T-helper 1 cell treated with Interleukin-12 subunit alpha and Interleukin-12 subunit beta and Interleukin-4 antibody, amounts not matched to agents 30 ng/mL and 1 ng/mL, for 36 hours (primary cell): ENCODE results near the gene BAZ2B. TPM values are rescaled to one million over a fixed set of nuclear protein-coding genes. Genes with fewer than 3 reads are reported as not detected.
"Not testable (repeated sequence)": the region's sequence is repeated elsewhere in the genome, so short reads cannot be mapped to it uniquely, and the experiment has no call there.

Source experiments
- intact Hi-C: fragments of 100-400 bp; cut with micrococcal nuclease; formaldehyde crosslinking; loops from one replicate; pipeline ENCODE4 v1.15.1; 2024
- total RNA-seq: library from RNA; stranded (reverse); gene quantifications from 2 replicates; pipeline ENCODE4 v1.2.3, GENCODE V29; 2022

Gene BAZ2B, protein sequence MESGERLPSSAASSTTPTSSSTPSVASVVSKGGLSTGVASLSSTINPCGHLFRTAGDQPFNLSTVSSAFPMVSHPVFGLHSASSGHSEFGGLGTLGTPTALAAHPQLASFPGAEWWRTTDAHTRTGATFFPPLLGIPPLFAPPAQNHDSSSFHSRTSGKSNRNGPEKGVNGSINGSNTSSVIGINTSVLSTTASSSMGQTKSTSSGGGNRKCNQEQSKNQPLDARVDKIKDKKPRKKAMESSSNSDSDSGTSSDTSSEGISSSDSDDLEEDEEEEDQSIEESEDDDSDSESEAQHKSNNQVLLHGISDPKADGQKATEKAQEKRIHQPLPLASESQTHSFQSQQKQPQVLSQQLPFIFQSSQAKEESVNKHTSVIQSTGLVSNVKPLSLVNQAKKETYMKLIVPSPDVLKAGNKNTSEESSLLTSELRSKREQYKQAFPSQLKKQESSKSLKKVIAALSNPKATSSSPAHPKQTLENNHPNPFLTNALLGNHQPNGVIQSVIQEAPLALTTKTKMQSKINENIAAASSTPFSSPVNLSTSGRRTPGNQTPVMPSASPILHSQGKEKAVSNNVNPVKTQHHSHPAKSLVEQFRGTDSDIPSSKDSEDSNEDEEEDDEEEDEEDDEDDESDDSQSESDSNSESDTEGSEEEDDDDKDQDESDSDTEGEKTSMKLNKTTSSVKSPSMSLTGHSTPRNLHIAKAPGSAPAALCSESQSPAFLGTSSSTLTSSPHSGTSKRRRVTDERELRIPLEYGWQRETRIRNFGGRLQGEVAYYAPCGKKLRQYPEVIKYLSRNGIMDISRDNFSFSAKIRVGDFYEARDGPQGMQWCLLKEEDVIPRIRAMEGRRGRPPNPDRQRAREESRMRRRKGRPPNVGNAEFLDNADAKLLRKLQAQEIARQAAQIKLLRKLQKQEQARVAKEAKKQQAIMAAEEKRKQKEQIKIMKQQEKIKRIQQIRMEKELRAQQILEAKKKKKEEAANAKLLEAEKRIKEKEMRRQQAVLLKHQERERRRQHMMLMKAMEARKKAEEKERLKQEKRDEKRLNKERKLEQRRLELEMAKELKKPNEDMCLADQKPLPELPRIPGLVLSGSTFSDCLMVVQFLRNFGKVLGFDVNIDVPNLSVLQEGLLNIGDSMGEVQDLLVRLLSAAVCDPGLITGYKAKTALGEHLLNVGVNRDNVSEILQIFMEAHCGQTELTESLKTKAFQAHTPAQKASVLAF (N-terminal part only)
- 7.5 and 8.7 TPM in 2 replicates for total RNA-seq

DNA sequence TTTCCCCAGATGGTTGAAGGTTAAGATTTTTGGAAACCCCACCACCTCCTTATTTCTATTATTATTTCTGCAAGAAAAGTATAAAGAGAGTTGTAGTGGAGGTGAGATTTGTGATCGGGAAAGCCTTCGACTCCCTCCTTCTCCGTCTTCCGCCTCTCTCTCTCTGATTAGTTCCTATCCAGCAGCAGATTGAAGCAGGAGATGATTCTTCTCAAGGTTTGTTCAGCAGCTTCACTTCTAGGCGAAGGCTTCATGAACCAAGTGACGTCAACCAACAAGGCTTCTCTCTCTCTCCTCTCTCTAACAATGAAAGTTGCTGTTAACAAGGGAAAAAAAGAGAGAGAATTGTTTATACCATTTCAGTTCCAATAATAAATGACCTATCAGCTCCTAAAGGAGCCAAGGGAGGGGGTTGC, at the start of gene BAZ2B:
TSS of gene BAZ2B (minus strand) at position 263 of the 416 bp plus-strand sequence. CDS start 137,829 bp downstream, outside the sequence.
- intact Hi-C loops, result loop anchor here (1.0 kb wide), 1 partner anchor 96 kb away; the partner anchor contains the start of gene MARCHF7

DNA sequence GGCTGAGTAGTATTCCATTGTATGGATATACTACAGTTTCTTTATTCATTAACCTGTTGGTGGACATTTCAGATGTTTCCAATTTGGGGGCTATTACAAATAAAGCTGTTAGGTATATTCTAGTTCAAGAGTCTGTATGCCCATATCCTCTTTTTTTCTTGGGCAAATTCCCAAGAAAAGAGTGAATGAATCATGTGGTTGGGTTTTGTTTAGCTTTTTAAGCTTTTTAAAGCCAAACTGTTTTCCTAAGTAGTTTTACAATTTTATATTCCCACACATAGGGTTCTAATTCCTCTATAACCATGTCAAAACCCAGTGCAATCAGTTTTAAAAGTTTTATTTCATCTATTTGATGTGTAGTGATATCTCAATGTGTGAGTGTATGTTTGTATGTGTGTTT, 44.9 kb upstream of the BAZ2B start:
- intact Hi-C loops, result no loop called here

DNA sequence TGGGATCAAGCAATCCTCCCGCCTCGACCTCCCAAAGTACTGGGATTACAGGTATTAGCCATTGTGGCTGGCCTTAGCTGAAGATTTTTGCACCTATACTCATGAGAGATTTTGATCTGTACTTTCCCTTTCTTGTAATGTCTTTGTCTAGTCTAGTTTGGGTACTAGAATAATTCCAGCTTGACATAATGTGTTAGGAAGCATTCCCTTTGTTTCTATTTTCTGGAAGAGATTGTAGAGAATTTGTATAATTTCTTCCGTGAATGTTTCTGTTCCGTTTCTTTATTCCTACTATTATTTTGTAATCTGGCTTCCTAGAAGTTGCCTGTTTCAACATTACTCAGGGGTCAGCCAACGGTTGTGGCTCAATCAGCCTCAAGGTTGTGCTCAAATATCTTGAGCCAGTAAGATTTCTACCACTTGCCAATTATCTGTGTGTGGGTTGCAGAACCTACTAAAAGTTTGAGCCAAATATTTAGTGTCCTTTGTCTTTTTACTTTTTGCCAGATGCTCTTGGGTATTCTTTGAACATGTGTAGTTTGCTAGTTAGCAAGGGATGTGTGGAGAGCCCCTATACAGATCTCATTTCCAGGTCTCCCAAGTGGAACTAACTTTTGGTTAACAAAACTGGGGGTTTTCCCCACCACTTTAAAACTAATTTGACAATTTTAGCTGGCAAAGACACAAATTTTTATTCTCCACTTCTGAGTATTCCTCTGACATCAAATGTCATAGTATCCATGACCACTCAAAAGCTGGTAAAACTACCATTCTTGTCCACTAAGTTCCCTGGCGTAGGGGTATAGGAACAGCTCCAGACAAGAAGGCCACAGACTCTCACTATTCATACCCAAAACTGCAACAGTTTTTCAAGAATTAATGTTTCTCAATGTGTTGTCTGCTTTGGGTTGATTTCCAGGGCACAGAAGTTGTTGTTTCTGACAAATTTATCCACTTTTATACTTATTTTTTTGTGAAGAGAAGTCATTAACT, 42.8 kb upstream of the BAZ2B start:
- intact Hi-C loops, result no loop called here

DNA sequence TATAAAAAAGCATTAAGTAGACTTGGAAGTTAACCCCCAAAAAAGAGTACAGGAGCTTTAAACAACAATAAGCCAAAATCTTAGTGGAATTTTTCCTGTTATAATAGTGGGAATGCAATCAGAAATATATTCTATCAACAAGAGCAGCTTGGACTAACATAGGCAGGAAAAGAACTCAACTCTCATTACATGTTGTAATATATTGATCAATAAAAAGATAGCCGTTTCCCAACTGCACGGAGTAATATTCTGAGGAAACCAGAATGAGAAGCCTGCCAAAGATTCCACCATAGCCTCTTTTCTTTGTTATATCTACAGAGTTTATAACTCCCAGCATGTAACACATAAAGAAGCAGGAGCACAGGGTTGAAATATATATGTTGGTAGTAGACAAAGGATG, 37.6 kb upstream of the BAZ2B start:
- intact Hi-C loops, result no loop called here

DNA sequence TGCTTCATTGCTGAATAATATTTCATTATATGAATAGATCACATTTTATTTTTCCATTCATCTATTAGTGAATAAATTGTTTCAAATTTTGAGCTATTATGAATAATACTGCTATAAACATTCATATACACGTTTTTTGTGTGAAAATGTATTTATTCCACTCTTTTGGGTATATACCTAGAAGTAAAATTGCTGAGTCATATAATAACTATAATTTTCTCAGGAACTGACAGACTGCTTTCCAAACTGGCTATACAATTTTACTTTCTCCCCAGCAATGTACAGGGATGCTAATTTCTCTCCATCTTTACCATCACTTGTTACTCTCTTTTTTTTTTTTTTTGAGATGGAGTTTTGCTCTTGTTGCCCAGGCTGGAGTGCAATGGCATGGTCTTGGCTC, 35.5 kb upstream of the BAZ2B start:
- intact Hi-C loops, result no loop called here

DNA sequence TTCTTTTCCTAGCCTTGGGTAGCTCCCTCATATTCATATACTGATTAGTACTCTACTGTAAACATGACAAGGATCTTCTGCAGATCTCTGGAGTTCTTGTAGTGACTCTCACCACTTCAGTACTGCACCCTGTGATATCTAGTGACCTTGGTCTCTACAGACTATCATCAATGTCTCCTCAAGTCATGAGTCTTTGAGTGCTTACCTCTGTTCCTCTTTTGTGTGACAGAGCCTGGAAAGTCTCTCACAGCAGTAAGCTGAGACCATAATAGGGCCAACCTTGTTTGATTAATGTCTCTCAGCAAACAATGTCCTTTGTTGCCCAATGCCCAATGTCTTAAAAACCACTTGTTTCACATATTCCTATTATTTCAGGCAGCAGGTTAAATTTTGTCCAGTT, 34.2 kb upstream of the BAZ2B start:
- intact Hi-C loops, result no loop called here

DNA sequence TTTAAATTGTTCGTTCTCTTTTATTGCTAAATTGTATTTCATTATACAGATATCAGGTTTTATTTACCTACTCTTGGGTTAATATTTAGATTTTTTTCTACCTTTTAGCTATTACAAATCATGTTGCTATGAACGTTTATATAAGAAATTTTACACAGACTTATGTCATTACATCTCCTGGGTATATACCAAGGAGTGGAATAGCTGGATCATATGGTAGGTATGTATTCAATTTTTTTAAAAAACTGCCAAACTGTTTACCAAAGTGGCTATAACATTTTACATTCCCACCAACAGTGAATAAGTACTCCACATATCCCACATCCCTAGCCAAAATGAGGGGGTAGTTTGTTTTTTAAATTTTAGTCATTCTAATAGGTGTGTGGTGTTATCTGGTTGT, 32.3 kb upstream of the BAZ2B start:
- intact Hi-C loops, result no loop called here

DNA sequence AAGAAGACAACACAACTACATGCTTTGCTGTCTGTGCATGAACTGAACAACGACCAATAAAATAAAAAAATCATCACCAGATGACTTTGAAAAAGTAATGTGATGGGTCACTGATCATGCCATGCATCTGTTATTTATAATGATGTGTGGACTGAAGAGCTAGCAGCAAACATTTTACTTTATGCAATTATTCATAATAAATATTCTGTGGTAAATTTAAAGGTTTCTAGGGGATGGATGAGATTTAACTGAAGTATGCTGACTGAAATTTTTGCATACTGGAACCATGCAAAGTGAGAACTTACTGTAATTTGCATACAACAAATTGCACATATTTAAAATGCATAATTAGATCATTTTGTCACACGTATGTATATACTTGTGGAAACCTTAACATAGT, 31.3 kb upstream of the BAZ2B start:
- intact Hi-C loops, result no loop called here

DNA sequence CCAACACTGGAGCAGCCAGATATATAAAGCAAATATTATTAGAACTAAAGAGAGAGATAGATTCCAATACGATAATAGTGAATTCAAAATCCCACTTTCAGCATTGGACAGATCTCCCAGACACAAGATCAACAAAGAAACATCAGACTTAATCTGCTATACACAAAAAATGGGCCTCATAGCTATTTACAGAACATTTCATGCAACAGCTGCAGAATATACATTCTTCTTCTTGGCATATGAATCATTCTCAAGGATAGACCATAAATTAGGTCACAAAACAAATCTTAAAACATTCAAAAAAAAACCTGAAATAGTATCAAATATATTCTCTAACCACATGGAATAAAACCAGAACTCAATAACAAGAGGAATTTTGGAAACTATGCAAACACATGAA, 23.8 kb upstream of the BAZ2B start:
- intact Hi-C loops, result no loop called here

DNA sequence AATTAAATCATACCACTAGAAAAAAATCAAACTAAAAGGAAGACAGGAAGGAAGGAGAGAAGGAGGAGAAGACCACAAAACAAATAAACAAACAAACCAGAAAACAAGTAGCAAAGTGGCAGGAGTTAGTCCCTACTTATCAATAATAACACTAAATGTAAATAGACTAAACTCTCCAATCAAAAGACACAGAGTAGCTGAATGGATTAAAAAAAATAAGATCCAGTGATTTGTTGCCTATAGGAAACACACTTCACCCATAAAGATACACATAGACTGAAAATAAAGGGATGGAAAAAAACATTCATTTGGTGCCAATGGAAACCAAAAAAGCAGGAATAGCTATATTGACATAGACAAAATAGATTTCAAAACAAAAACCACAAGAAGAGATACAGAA, 23.4 kb upstream of the BAZ2B start:
- intact Hi-C loops, result no loop called here

DNA sequence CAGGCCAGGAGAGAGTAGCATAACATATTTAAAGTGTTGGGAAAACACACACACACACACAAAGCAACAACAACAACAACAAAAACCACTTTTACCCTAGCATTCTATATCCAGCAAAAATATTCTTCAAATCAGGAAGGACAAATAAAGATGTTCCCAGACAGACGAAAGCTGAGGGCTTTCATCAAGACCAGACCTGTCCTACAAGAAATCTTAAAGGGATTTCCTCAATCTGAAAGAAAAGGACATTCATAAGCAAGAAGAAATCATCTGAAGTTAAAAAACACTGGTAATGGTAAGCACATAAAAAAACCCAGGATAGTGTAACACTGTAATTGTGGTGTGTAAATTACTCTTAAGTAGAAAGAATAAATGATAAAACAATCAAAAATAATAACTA, 22.7 kb upstream of the BAZ2B start:
- intact Hi-C loops, result no loop called here

DNA sequence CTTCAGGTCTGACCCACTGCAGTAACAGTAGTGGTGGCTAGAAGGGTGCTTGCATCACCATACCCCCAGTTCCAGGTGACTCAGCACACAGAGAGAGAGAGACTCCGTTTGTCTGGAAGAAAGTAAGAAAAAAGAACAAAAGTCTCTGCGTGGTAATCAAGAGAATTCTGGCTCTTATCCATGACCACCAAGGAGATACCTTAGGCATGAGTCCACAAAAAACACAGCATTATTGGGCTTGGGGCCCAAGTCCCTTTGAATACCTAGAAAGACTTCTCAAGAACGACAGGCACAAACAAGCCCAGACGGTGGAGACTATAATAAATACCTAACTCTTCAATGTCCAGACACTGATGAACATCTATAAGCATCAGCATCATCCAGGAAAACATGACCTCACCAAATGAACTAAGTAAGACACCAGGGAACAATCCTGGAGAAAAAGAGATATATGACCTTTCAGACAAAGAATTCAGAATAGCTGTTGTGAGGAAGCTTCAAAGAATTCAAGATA, 21.7 kb upstream of the BAZ2B start:
- intact Hi-C loops, result no loop called here

DNA sequence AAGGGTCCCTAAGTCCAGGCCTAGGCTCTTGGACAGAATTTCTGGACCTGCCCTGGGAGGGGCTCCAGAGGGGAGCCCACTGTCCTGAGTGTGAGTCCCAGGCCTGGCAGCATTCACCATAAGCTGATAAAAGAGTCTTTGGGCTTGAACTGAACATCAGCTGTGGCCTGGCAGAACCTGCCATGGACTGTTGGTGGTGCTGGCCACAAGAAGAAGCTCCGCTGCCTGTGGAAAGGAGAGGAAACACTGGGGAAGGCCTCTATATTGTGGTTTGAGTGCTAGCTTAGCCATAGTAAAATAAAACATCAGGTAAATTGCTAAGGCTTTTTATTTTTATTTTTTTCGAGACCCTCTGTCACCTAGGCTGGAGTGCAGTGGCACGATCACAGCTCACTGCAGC, 20.9 kb upstream of the BAZ2B start:
- intact Hi-C loops, result no loop called here

DNA sequence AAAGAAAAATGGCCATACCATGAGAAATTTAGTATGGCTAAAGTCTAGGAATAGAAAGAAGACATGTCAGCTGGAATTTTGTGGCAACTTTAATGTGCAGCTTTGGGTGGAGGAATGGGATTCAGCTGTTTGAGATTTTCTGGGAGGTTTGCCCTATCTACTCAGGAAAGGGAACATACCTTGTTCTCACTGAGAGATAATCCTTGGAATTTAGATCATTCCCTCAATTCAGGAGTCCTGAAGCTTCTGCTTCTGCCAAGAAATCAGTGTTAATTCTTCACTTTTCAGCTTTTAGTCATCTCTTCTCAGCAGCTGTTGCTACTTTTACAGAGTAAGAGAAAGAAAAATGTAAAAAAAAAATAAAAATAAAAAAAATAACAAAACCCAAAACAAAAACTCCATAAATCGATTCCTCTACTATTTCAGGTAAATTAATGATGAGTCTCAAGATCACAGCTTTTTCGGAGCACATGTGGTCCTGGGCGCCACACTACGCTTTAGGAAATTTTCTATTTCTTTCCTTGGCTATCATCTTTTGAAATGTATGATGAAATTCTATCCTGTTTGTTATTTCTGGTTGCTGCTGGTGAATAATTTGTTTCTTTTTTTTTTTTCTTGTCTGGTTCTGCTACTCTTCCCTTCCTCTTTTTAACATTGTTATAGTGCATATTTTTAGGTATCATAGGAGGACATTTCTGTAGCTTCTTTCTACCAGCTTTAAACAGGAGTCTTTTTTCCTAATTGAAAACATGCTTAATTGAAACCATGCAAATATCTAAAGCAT, 18.9 kb upstream of the BAZ2B start:
- intact Hi-C loops, result no loop called here

DNA sequence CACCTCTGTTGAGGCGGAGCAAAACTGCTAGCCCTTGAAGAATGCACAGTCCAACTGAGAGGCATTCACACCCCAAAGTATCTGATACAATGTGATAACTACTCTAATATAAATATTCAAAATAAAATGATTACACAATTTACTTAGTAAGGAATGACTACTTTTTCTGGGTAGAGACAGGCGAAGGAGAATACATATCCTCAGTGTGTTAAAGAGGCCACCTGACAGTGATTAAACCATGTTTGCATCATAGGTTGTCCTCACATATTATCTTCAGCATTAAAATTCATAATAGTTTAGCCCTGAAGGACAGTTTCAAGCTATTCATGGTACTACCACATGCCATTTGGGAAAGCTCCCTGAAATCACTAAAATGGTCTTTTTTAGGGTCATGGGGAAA, 16.9 kb upstream of the BAZ2B start:
- intact Hi-C loops, result no loop called here

DNA sequence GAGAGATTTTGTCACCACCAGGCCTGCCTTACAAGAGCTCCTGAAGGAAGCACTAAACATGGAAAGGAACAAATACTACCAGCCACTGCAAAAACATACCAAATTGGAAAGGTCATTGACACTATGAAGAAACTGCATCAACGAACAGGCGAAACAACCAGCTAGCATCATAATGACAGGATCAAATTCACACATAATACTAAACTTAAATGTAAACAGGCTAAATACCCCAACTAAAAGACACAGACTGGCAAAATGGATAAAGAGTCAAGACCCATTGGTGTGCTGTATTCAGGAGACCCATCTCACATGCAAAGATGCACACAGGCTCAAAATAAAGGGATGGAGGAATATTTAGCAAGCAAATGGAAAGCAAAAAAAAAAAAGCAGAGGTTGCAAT, 9.3 kb upstream of the BAZ2B start:
- intact Hi-C loops, result not testable (repeated sequence)

DNA sequence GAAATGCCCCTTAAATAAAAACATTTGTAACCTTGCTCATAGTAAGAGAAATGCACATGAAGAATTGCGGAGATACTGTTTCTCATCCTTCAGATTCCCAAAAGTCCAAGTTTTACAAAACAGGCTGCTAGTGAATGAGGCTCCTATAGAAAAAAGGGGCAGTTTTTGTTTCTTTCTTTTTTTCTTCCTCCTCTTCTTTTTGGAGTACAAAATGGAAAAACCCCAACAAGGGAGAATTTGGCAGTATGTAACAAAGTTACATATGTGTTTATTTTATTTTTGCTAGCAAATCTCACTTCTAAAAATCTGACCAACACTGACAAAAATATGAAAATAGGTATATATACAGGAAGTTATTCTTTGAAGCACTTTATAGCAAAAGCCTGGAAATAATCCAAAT, 7.1 kb upstream of the BAZ2B start:
- intact Hi-C loops, result no loop called here

DNA sequence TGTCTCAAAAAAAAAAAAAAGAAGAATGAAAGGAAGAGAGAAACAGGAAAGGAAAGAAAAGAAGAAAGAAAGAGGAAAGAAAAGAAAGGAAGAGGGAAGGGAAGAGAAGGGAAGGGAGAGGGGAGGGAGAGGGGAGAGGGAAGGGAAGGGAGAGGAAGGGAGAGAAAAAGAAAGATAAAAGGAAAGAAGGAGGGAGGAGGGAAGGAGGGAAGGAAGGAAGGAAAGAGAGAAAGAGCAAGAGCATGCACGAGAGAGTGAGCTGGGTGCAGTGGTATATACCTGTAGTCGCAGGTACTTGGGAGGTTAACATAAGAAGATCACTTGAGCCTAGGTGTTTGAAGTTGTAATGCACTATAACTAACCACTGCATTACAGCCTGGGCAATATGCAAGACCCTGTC, 6.6 kb upstream of the BAZ2B start:
- intact Hi-C loops, result no loop called here

DNA sequence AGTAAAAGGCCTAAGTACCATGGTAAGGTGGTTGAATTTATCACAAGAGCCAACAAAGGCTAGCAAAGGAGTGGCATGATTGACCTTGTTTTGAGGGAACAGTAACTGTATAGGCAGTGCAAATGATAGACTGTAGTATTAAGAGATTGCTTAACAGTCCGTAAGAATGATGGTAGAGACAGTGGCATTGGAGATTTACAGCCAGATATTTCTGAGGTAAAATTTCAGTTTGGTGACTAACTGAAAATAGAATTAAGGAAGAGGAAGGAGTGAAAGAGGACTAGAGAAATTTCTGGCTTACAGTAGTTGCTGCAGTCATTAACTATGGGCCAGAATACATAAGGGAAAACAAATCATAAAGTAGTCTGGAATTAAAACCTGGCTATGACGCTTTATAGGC, 4.4 kb upstream of the BAZ2B start:
- intact Hi-C loops, result no loop called here

DNA sequence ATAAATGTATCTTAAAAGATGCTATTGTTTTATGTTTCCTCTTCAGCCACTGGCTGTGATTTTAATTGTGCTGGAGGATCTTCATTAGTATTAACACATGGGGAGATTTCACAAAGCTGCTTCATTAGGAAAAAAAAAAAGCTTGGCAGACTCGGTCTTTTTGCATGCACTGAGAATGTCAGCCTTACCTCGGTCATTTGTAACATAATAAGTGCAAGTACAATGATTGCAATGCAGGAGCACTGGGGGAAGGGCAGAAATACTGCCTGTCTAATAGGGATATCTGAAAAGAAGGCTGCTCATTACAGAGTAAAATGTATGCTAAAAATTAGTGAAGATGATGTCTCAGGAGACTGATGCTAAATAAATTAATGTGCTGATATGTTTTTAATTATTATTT, 1.3 kb upstream of the BAZ2B start:
- intact Hi-C loops, result no loop called here
